Caco-2 (cell line): Measurements from ENCODE around the gene CDHR5. TPM values are rescaled to one million over a fixed set of nuclear protein-coding genes. Genes with fewer than 3 reads are reported as not detected.

Source experiments
- BruUV-seq: library from RNA; stranded (reverse); fragments of 400-500 nt; replicated peaks from 2 replicates; lab custom pipeline; 2021; lab: Mats Ljungman, UMichigan
- CTCF ChIA-PET: fragments of 300-600 bp; sonication (Branson Sonifier 250); formaldehyde crosslinking; loops from one replicate; lab custom pipeline; 2022; ENCODE audit warnings: antibody characterized with exemption; lab: Charles Lee
- POLR2A ChIA-PET: fragments of 300-600 bp; sonication (Branson Sonifier 250); formaldehyde crosslinking; loops from one replicate; lab custom pipeline; 2022; ENCODE audit warnings: antibody characterized with exemption; lab: Charles Lee
- DNase-seq, 2 experiments: peaks; one replicate each; pipeline versions ENCODE4 v3.0.0 to v3.0.0-alpha.2; 2020 to 2022
- H3K27me3 ChIP-seq: replicated peaks from 2 replicates; pipeline ENCODE4 v1.6.0; 2011; ENCODE audit warnings: low read length; ENCODE audit not compliant: control insufficient read depth, insufficient read depth
- H3K36me3 ChIP-seq: 2 replicates; pipeline ENCODE4 v1.5.1; 2011; ENCODE audit warnings: low read length; ENCODE audit not compliant: control insufficient read depth, insufficient read depth
- H3K4me1 ChIP-seq: fragments of 250-450 bp; sonication (Bioruptor Pico); 2 replicates; pipeline ENCODE4 v1.5.1; 2020; ENCODE audit warnings: mild to moderate bottlenecking
- H3K4me3 ChIP-seq: 2 replicates; pipeline ENCODE4 v1.5.1; 2011; ENCODE audit warnings: low read depth, mild to moderate bottlenecking, control low read depth, low read length
- H3K9me3 ChIP-seq: fragments of 250-450 bp; sonication (Bioruptor Pico); 2 replicates; pipeline ENCODE4 v1.5.1; 2020; ENCODE audit warnings: mild to moderate bottlenecking, moderate library complexity
- H3K27ac Mint-ChIP-seq: one replicate; pipeline ENCODE4 v1.8.0; 2022; ENCODE audit warnings: mixed read lengths; ENCODE audit not compliant: unreplicated experiment
- H3K27me3 Mint-ChIP-seq: one replicate; pipeline ENCODE4 v1.8.0; 2022; ENCODE audit warnings: mixed read lengths; ENCODE audit not compliant: insufficient read depth, unreplicated experiment
- H3K36me3 Mint-ChIP-seq: one replicate; pipeline ENCODE4 v1.8.0; 2022; ENCODE audit warnings: mild to moderate bottlenecking, mixed read lengths; ENCODE audit not compliant: insufficient read depth, unreplicated experiment
- H3K4me1 Mint-ChIP-seq: one replicate; pipeline ENCODE4 v1.8.0; 2022; ENCODE audit warnings: low read depth, mixed read lengths; ENCODE audit not compliant: unreplicated experiment
- H3K4me3 Mint-ChIP-seq: one replicate; pipeline ENCODE4 v1.8.0; 2022; ENCODE audit warnings: mild to moderate bottlenecking, moderate library complexity, mixed read lengths; ENCODE audit not compliant: unreplicated experiment
- H3K9me3 Mint-ChIP-seq: one replicate; pipeline ENCODE4 v1.8.0; 2022; ENCODE audit warnings: mixed read lengths; ENCODE audit not compliant: unreplicated experiment
- intact Hi-C: fragments of 100-400 bp; cut with micrococcal nuclease; formaldehyde crosslinking; loops from one replicate; pipeline ENCODE4 v1.10.0; 2022; ENCODE audit not compliant: unreplicated experiment
- total RNA-seq: library from RNA; stranded (reverse); gene quantifications from 2 replicates; pipeline ENCODE4 v1.2.3, GENCODE V29; 2022
- TF ChIP-seq, protein P1 (sequence below), 2 experiments: fragments of 200-600 bp in 1 of 2; IDR thresholded peaks; 1 replicate in 1 of 2; 2 replicates in 1 of 2; pipeline versions ENCODE4 v1.5.1 to v1.8.0; 2011 to 2022; ENCODE audit warnings: antibody characterized with exemption in 1 of 2, control low read depth in 1 of 2, inconsistent platforms in 1 of 2, low read depth in 1 of 2, low read length in 1 of 2, mild to moderate bottlenecking in 1 of 2, moderate library complexity in 1 of 2; ENCODE audit not compliant: insufficient read depth in 1 of 2, severe bottlenecking in 1 of 2, unreplicated experiment in 1 of 2

The CDHR5 gene
- total RNA-seq, 1 experiment from 2014 or later: 42.0 TPM

DNA sequence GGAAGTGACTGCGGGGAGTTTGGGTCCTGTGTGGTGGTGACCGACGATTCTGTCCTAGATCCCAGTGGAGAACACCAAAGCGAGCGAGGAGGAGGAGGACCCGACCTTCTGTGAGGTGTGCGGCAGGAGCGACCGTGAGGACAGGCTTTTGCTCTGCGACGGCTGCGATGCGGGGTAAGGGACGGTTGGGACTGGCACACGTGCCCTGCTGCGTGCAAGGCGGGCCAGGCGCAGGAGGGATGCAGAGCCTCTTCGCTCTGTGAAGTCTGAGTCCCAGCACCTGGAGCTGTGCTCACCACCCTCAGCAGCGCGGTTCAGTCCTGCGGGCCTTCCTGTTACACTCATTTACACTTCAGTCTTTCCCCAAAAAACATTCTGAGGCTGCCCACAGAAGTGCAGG is 32.3 kb downstream of the CDHR5 start:
- TF ChIP-seq, protein P1, sequence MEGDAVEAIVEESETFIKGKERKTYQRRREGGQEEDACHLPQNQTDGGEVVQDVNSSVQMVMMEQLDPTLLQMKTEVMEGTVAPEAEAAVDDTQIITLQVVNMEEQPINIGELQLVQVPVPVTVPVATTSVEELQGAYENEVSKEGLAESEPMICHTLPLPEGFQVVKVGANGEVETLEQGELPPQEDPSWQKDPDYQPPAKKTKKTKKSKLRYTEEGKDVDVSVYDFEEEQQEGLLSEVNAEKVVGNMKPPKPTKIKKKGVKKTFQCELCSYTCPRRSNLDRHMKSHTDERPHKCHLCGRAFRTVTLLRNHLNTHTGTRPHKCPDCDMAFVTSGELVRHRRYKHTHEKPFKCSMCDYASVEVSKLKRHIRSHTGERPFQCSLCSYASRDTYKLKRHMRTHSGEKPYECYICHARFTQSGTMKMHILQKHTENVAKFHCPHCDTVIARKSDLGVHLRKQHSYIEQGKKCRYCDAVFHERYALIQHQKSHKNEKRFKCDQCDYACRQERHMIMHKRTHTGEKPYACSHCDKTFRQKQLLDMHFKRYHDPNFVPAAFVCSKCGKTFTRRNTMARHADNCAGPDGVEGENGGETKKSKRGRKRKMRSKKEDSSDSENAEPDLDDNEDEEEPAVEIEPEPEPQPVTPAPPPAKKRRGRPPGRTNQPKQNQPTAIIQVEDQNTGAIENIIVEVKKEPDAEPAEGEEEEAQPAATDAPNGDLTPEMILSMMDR (IDR thresholded peaks at IDR 0.05; ENCODE audit: insufficient read depth in 1 of 2, low read depth in 1 of 2, low read length in 1 of 2, severe bottlenecking in 1 of 2, unreplicated experiment in 1 of 2): no peak
- no peak for DNase-seq
- intact Hi-C loops: no loop called here
- BruUV-seq: no TSS peak
- Histone ChIP-seq H3K4me1 (peaks cover 9% of the 10 kb centered on the region), H3K4me3 (no peak overlapping the region), H3K27me3 (no peaks in the 10 kb centered on the region), H3K9me3 (no peaks in the 10 kb centered on the region), H3K36me3 (peaks cover 7% of the 10 kb centered on the region)
- H3K4me3 Mint-ChIP-seq: no peak overlapping the region
- peaks cover 15% of the 10 kb centered on the region for H3K4me1 Mint-ChIP-seq
- CTCF ChIA-PET: no interaction called here
- POLR2A ChIA-PET: no interaction called here
- peaks cover 96% of the 10 kb centered on the region for H3K36me3 Mint-ChIP-seq
- H3K27me3 Mint-ChIP-seq: no peaks in the 10 kb centered on the region
- no peak overlapping the region for H3K27ac Mint-ChIP-seq
- no peaks in the 10 kb centered on the region for H3K9me3 Mint-ChIP-seq

DNA sequence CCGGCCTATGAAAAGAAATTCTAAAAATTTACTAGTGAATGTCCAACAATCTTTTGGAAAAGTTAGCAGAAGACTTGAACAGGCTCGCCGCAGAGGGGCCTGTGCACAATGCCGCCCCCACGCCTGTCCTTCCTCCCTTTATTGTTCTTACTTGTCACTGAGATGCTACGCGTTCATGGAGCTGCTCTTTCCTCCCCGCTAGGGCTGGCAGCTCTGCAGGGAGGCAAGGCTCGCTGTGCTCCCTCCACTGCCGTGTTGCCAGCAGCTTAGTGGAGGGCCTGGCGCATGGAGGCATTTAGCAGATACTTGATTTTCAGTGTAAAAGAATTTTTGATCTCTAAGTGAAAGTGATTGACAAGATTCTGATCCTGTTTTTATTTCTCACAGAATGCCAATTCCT is 33.8 kb downstream of the CDHR5 start:
- ChIA-PET CTCF (interaction anchor here (0.5 kb wide), 1 partner anchor 188 kb away, joined by 3 read pairs; no protein-coding TSS in a partner anchor), POLR2A (interaction anchor here (0.5 kb wide), 1 partner anchor 18 kb away, joined by 3 read pairs; no protein-coding TSS in a partner anchor)
- no peaks in the 10 kb centered on the region for H3K27me3 Mint-ChIP-seq
- Histone ChIP-seq H3K4me3 (no peak overlapping the region), H3K9me3 (no peaks in the 10 kb centered on the region), H3K36me3 (peaks cover 6% of the 10 kb centered on the region), H3K4me1 (peaks cover 24% of the 10 kb centered on the region), H3K27me3 (no peaks in the 10 kb centered on the region)
- peaks cover 28% of the 10 kb centered on the region for H3K4me1 Mint-ChIP-seq
- H3K36me3 Mint-ChIP-seq: peaks cover 96% of the 10 kb centered on the region
- intact Hi-C loops: no loop called here
- no peaks in the 10 kb centered on the region for H3K9me3 Mint-ChIP-seq
- no peak overlapping the region for H3K27ac Mint-ChIP-seq
- BruUV-seq: no TSS peak
- TF ChIP-seq, protein P1 (IDR thresholded peaks at IDR 0.05; ENCODE audit: insufficient read depth in 1 of 2, low read depth in 1 of 2, low read length in 1 of 2, severe bottlenecking in 1 of 2, unreplicated experiment in 1 of 2): no peak
- H3K4me3 Mint-ChIP-seq: no peak overlapping the region
- no peak for DNase-seq

DNA sequence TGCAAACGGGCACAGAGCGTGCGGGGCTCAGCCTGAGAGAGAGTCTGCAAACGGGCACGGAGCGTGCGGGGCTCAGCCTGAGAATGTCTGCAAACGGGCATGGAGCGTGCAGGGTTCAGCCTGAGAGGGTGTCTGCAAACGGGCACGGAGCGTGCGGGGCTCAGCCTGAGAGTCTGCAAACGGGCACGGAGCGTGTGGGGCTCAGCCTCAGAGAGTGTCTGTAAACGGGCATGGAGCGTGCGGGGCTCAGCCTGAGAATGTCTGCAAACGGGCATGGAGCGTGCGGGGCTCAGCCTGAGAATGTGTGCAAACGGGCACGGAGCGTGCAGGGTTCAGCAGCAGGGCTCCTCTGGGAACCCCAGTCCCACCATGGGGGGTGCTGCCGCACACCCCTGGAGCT is 35.0 kb downstream of the CDHR5 start:
- Mint-ChIP-seq H3K4me3 (no peak overlapping the region), H3K36me3 (peaks cover 90% of the 10 kb centered on the region), H3K27me3 (no peaks in the 10 kb centered on the region), H3K4me1 (peaks cover 29% of the 10 kb centered on the region), H3K9me3 (no peaks in the 10 kb centered on the region), H3K27ac (peak overlapping the region; percentile 82)
- POLR2A ChIA-PET: no interaction called here
- Histone ChIP-seq H3K4me1 (peaks cover 25% of the 10 kb centered on the region), H3K9me3 (no peaks in the 10 kb centered on the region), H3K27me3 (no peaks in the 10 kb centered on the region), H3K4me3 (no peak overlapping the region), H3K36me3 (peaks cover 6% of the 10 kb centered on the region)
- DNase-seq: no peak
- BruUV-seq: no TSS peak
- intact Hi-C loops: loop anchor here (2.0 kb wide), 1 partner anchor 29 kb away; the partner anchor contains the start of genes LMNTD2 and RASSF7
- TF ChIP-seq, protein P1 (IDR thresholded peaks at IDR 0.05; ENCODE audit: insufficient read depth in 1 of 2, low read depth in 1 of 2, low read length in 1 of 2, severe bottlenecking in 1 of 2, unreplicated experiment in 1 of 2): no peak
- CTCF ChIA-PET: no interaction called here
